Midbrain (tissue), 1 donor: ENCODE data around the gene GUCY2C.

Experiments
- DNase-seq: peaks from one replicate; lab custom pipeline; 2025; lab: John Stamatoyannopoulos, UW

GUCY2C gene

GRCh38 chr12:14570231-14570630, 126.2 kb downstream of the GUCY2C start:
- DNase-seq: no peak

- DNase-seq: peak; percentile 25
These were observed 128.8 kb downstream of the GUCY2C start, which contains the start of gene PLBD1 for GRCh38 chr12:14567351-14568162. Gene PLBD1 (minus strand): TSS chr12:14567883. CDS start chr12:14567696, 187 bp downstream.

GRCh38 chr12:14564336-14564959, 132.0 kb downstream of the GUCY2C start:
- no peak for DNase-seq

- no peak for DNase-seq
These were observed 133.4 kb downstream of the GUCY2C start for GRCh38 chr12:14563046-14563445.
